Activated CD8-positive, alpha-beta T cell treated with anti-CD3 and anti-CD28 coated beads for 36 hours (primary cell): ENCODE measurements around the gene IFNE. TPM values are rescaled to one million over a fixed set of nuclear protein-coding genes. Genes with fewer than 3 reads are reported as not detected.

Experiments used
- ATAC-seq: fragments of 200-7000 bp; cut with Tn5 transposase; one replicate; pipeline ENCODE4 v1.10.0; 2021; ENCODE audit warnings: mild to moderate bottlenecking, moderate library complexity
- CTCF ChIA-PET: fragments of 350-600 bp; sonication (Branson Sonifier 250); formaldehyde crosslinking; loops from one replicate; lab custom pipeline; 2021; ENCODE audit warnings: antibody characterized with exemption; lab: Charles Lee
- POLR2A ChIA-PET: fragments of 350-600 bp; sonication (Branson Sonifier 250); formaldehyde crosslinking; loops from one replicate; lab custom pipeline; 2021; ENCODE audit warnings: antibody characterized with exemption; lab: Charles Lee
- DNase-seq: peaks from one replicate; pipeline ENCODE4 v3.0.0-alpha.2; 2020
- H3K27ac Mint-ChIP-seq: one replicate; pipeline ENCODE4 v1.8.0; 2021; ENCODE audit warnings: mild to moderate bottlenecking, mixed read lengths
- H3K27me3 Mint-ChIP-seq: one replicate; pipeline ENCODE4 v1.8.0; 2021; ENCODE audit warnings: mixed read lengths
- H3K36me3 Mint-ChIP-seq: one replicate; pipeline ENCODE4 v1.8.0; 2021; ENCODE audit warnings: low read depth, mixed read lengths
- H3K4me1 Mint-ChIP-seq: one replicate; pipeline ENCODE4 v1.8.0; 2021; ENCODE audit warnings: low read depth, mixed read lengths
- H3K4me3 Mint-ChIP-seq: one replicate; pipeline ENCODE4 v1.8.0; 2021; ENCODE audit warnings: mild to moderate bottlenecking, moderate library complexity, mixed read lengths
- H3K9me3 Mint-ChIP-seq: one replicate; pipeline ENCODE4 v1.8.0; 2021; ENCODE audit warnings: mixed read lengths
- CTCF ChIP-seq: fragments of 200-600 bp; IDR thresholded peaks from one replicate; pipeline ENCODE4 v1.8.0; 2022; ENCODE audit warnings: antibody characterized with exemption, mild to moderate bottlenecking
- intact Hi-C: fragments of 100-400 bp; cut with micrococcal nuclease; formaldehyde crosslinking; loops from one replicate; pipeline ENCODE4 v1.10.0; 2022
- total RNA-seq, 2 experiments: library from RNA; stranded (reverse); gene quantifications; one replicate each; pipeline ENCODE4 v1.2.3, GENCODE V29; 2021

IFNE gene
- total RNA-seq, 2 experiments from 2014 or later: not detected

GRCh38 chr9:21519855-21520434 is 37.8 kb upstream of the IFNE start:
- H3K4me1 Mint-ChIP-seq: no peaks in the 10 kb centered on the region
- no peak for ATAC-seq
- H3K36me3 Mint-ChIP-seq: no peaks in the 10 kb centered on the region
- DNase-seq: no peak
- H3K27ac Mint-ChIP-seq: no peak overlapping the region
- POLR2A ChIA-PET: no interaction called here
- CTCF ChIA-PET: interaction anchor here (1.0 kb wide), 1 partner anchor 189 kb away, joined by 3 read pairs; no protein-coding TSS in a partner anchor
- no peaks in the 10 kb centered on the region for H3K27me3 Mint-ChIP-seq
- no peak overlapping the region for H3K4me3 Mint-ChIP-seq
- H3K9me3 Mint-ChIP-seq: peaks cover 3% of the 10 kb centered on the region
- intact Hi-C loops: no loop called here
- TF ChIP-seq CTCF: no peak

- H3K9me3 Mint-ChIP-seq: no peaks in the 10 kb centered on the region
- DNase-seq: no peak
- POLR2A ChIA-PET: interaction anchor here (0.7 kb wide), 1 partner anchor 103 kb away, joined by 3 read pairs; no protein-coding TSS in a partner anchor
- TF ChIP-seq CTCF: no peak
- no peaks in the 10 kb centered on the region for H3K27me3 Mint-ChIP-seq
- no peak overlapping the region for H3K4me3 Mint-ChIP-seq
- H3K27ac Mint-ChIP-seq: no peak overlapping the region
- CTCF ChIA-PET: interaction anchor here (1.4 kb wide), 2 partner anchors 51 to 303 kb away, joined by 3 read pairs; no protein-coding TSS in a partner anchor
- no peak for ATAC-seq
- peaks cover under 1% of the 10 kb centered on the region for H3K4me1 Mint-ChIP-seq
- intact Hi-C loops: no loop called here
- peaks cover under 1% of the 10 kb centered on the region for H3K36me3 Mint-ChIP-seq
These were observed 34.7 kb upstream of the IFNE start for GRCh38 chr9:21516796-21517195.

- Mint-ChIP-seq H3K4me3 (no peak overlapping the region), H3K27ac (no peak overlapping the region), H3K9me3 (no peaks in the 10 kb centered on the region), H3K27me3 (no peaks in the 10 kb centered on the region), H3K4me1 (peaks cover 2% of the 10 kb centered on the region), H3K36me3 (peaks cover 2% of the 10 kb centered on the region)
- POLR2A ChIA-PET: no interaction called here
- TF ChIP-seq CTCF: no peak
- CTCF ChIA-PET: interaction anchor here (1.6 kb wide), 1 partner anchor 275 kb away, joined by 3 read pairs; no protein-coding TSS in a partner anchor
- intact Hi-C loops: no loop called here
- no peak for DNase-seq
- no peak for ATAC-seq
These were observed 31.3 kb upstream of the IFNE start for GRCh38 chr9:21513431-21513830.

GRCh38 chr9:21510806-21511205 is 28.7 kb upstream of the IFNE start:
- DNase-seq: no peak
- peaks cover 2% of the 10 kb centered on the region for H3K36me3 Mint-ChIP-seq
- no peak for ATAC-seq
- no peaks in the 10 kb centered on the region for H3K27me3 Mint-ChIP-seq
- no peak overlapping the region for H3K27ac Mint-ChIP-seq
- intact Hi-C loops: no loop called here
- H3K4me1 Mint-ChIP-seq: peaks cover 10% of the 10 kb centered on the region
- no peaks in the 10 kb centered on the region for H3K9me3 Mint-ChIP-seq
- ChIA-PET POLR2A (no interaction called here), CTCF (interaction anchor here (1.0 to 1.7 kb wide), 2 partner anchors 10 to 77 kb away, joined by 4 to 8 read pairs; no protein-coding TSS in a partner anchor)
- TF ChIP-seq CTCF: no peak
- no peak overlapping the region for H3K4me3 Mint-ChIP-seq

GRCh38 chr9:21507483-21507790 is 25.3 kb upstream of the IFNE start:
- ChIA-PET POLR2A (no interaction called here), CTCF (no interaction called here)
- ATAC-seq (no peak), DNase-seq (no peak)
- no peak for TF ChIP-seq CTCF
- peaks cover 10% of the 10 kb centered on the region for H3K4me1 Mint-ChIP-seq
- H3K9me3 Mint-ChIP-seq: no peaks in the 10 kb centered on the region
- peaks cover 2% of the 10 kb centered on the region for H3K36me3 Mint-ChIP-seq
- H3K27ac Mint-ChIP-seq: no peak overlapping the region
- no peak overlapping the region for H3K4me3 Mint-ChIP-seq
- no peaks in the 10 kb centered on the region for H3K27me3 Mint-ChIP-seq
- intact Hi-C loops: no loop called here
